HG02763 (cell line): ENCODE measurements around the gene ALPG.
"Not testable (repeated sequence)": the region's sequence is repeated elsewhere in the genome, so short reads cannot be mapped to it uniquely, and the experiment has no call there.

Experiments
- ATAC-seq: cut with Tn5 transposase; IDR thresholded peaks from one replicate; pipeline ENCODE4 v1.9.1; 2021; ENCODE audit warnings: mild to moderate bottlenecking, moderate library complexity; ENCODE audit not compliant: unreplicated experiment

ALPG gene

DNA sequence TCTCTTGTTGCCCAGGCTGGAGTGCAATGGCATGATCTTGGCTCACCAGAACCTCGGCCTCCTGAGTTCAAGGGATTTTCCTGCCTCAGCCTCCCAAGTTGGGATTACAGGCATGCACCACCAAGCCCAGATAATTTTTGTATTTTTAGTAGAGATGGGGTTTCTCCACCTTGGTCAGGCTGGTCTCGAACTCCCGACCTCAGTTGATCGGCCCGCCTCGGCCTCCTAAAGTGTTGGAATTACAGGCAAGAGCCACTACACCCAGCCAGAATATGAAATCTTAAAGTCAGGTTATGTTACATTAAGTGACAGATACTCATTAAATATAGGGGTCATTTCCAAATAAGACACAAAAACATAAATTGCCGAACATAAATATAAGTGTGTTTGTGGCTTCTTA lies 12.2 kb upstream of the ALPG start:
- ATAC-seq, result not testable (repeated sequence)

GRCh38 chr2:232395586-232395985 lies 11.1 kb upstream of the ALPG start:
- no peak for ATAC-seq

GRCh38 chr2:232396683-232397082 lies 10.0 kb upstream of the ALPG start:
- ATAC-seq, result no peak

GRCh38 chr2:232398293-232399034 lies 8.2 kb upstream of the ALPG start:
- ATAC-seq, result no peak

DNA sequence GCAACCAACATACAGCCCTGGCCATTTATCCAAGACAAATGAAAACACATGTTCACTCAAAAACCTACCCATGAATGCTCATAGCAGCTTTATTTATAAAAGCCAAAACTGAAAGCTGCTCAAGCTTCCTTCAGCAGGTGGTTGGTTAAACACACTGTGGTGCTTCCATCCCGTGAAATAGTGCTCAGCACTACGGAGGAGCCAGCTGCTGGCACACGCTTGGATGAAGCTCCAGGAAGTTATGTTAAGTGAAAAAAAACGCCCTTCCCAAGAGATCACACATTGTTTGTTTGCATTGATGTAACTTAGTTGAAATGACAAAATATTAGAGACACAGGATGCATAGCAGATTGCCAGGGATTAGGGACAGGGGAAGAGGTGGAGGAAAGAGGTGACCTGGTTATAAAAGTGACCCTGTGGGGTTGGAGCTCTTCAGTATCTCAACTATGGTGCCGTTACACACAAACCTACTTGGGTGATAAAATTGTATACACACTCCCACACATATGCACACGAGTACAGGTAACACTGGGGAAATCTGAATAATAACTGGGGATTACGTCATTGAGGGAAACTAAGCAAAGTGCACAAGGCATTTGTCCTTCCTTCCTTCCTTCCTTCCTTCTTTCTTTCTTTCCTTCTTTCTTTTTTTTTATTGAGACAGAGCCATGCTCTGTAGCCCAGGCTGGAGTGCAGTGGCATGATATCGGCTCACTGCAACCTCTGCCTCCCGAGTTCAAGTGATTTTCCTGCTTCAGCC lies 6.2 kb upstream of the ALPG start:
- ATAC-seq, result no peak

DNA sequence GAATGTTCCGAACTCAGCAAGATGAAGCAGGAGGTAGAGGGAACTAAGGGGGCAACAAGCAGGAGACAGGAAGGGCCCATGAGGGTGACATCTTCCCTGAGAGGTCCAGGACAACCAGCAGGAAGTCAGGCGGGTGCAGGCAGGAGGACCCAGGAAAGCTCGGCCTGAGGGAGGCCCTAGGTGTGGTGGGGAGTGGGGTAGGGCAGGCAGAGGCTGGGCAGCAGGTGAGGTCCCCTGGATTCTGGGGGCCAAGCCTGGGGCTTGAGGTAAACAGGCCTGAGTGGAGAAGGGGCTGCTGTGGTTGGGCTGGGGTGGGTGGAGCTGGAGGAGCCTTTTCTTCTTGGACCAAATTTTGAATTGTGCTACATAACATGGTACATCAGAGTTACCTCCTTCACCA lies 4.1 kb upstream of the ALPG start:
- no peak for ATAC-seq

GRCh38 chr2:232405943-232406510 lies 617 bp upstream of the ALPG start:
- ATAC-seq, result no peak

GRCh38 chr2:232407428-232408150 lies 945 bp downstream of the ALPG start:
- not testable (repeated sequence) for ATAC-seq

DNA sequence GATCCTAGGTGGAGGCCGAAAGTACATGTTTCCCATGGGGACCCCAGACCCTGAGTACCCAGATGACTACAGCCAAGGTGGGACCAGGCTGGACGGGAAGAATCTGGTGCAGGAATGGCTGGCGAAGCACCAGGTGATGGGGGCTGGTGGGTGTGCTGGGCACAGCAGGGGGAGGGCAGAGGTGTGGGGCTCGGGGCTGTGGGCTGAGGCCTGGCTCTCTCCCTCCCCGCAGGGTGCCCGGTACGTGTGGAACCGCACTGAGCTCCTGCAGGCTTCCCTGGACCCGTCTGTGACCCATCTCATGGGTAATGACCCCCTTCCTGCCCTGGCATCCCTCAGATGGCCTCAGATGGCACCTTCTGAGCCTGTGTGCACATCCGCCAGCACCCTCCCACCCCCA lies 1.6 kb downstream of the ALPG start:
- ATAC-seq, result not testable (repeated sequence)

- ATAC-seq, result not testable (repeated sequence)
Measured at GRCh38 chr2:232409617-232410016, 3.0 kb downstream of the ALPG start.

GRCh38 chr2:232410238-232410900 lies 3.7 kb downstream of the ALPG start:
- ATAC-seq, result no peak

- ATAC-seq, result no peak
Measured at GRCh38 chr2:232411901-232412629, 5.4 kb downstream of the ALPG start.

- no peak for ATAC-seq
Measured at GRCh38 chr2:232412986-232413385, 6.3 kb downstream of the ALPG start.

GRCh38 chr2:232415138-232415690 lies 8.6 kb downstream of the ALPG start:
- no peak for ATAC-seq

DNA sequence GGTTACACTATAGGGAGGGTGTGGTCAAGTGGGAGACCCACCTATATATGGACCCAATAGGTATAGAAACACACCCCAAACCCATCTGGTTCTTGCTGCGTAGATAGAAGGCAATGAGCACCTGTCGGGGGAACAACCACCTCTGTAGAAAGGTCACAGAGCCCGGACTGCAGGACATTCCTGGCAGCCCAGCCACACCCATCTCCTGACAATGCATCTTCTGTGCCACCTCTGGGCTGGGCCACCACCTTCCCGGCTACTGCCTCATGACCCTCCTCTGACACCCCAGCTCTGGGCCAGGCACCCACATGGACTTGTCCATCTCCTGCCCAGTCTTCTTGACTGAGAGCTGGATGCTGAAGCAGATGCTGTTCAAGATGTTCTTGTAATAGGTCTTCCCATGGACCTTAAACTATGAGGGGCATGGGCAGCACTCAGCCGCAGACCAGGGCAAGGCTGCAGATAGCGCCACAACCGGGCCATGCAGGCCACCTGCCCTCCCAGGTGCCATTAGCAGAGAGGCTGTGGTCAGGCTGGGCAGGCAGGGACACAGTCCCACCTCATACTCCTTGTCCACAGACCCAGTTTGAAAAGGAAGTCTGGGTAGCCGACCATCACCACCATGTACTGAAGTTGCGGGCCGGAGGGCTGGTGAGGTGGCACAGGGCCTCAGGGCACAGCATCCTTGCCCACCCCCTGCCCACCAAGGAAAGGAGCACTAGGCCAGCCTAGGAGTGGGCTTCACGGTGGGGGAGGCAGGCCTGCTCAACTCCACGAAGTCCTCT lies 9.3 kb downstream of the ALPG start:
- no peak for ATAC-seq

- ATAC-seq, result no peak
Measured at GRCh38 chr2:232416521-232417470, 10.2 kb downstream of the ALPG start.

DNA sequence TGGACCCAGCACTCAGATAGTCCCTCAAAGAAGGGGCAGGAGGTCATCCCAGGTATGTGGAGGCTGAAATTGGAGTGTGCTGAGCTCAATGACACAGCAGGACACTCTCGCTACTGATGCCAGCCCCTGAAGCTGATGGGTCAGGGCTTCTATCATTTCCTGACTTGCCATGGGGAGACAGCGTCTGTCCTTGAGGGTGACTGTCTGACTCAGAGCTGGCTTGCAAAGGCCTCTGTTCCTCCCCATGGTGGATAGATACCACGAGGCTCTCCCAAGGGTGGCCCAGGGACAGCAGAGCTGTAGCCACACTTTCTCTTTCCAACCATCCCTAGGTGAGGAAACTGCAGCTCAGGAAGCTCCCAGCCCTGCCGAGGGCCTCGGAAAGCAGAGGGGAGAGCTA lies 10.8 kb downstream of the ALPG start:
- no peak for ATAC-seq

- no peak for ATAC-seq
Measured at GRCh38 chr2:232418056-232418455, 11.4 kb downstream of the ALPG start.
